ENCODE data around the gene TIMP2. TPM values are rescaled to one million over a fixed set of nuclear protein-coding genes. Genes with fewer than 3 reads are reported as not detected.
"Not testable (repeated sequence)": the region's sequence is repeated elsewhere in the genome, so short reads cannot be mapped to it uniquely, and the experiment has no call there.

TIMP2 gene
- polyA plus RNA-seq, 4 donors = 139 to 182 (median 162) TPM

- DNase-seq (ENCODE audit: low read depth in 4 of 4, low spot score in 2 of 4) = no peak
Measured at GRCh38 chr17:78892062-78892456, 33.1 kb downstream of the TIMP2 start.

GRCh38 chr17:78891406-78892061, 33.7 kb downstream of the TIMP2 start:
- no peak for DNase-seq (ENCODE audit: low read depth in 4 of 4, low spot score in 2 of 4)

- DNase-seq (ENCODE audit: low read depth in 4 of 4, low spot score in 2 of 4) = no peak
Measured at GRCh38 chr17:78890498-78890897, 34.7 kb downstream of the TIMP2 start.

- not testable (repeated sequence) for DNase-seq (ENCODE audit: low read depth in 4 of 4, low spot score in 2 of 4)
Measured at GRCh38 chr17:78890096-78890495, 35.1 kb downstream of the TIMP2 start.

- DNase-seq (ENCODE audit: low read depth in 4 of 4, low spot score in 2 of 4) = no peak
Measured at GRCh38 chr17:78889531-78889930, 35.7 kb downstream of the TIMP2 start.

GRCh38 chr17:78888941-78889518, 36.2 kb downstream of the TIMP2 start:
- DNase-seq (ENCODE audit: low read depth in 4 of 4, low spot score in 2 of 4) = no peak

- DNase-seq (ENCODE audit: low read depth in 4 of 4, low spot score in 2 of 4) = no peak
Measured at GRCh38 chr17:78886954-78887353, 38.2 kb downstream of the TIMP2 start.

- DNase-seq (ENCODE audit: low read depth in 4 of 4, low spot score in 2 of 4) = no peak
Measured at GRCh38 chr17:78885956-78886355, 39.2 kb downstream of the TIMP2 start.

- no peak for DNase-seq (ENCODE audit: low read depth in 4 of 4, low spot score in 2 of 4)
Measured at GRCh38 chr17:78884876-78885667, 40.1 kb downstream of the TIMP2 start.

- DNase-seq (ENCODE audit: low read depth in 4 of 4, low spot score in 2 of 4) = no peak
Measured at GRCh38 chr17:78884148-78884825, 40.9 kb downstream of the TIMP2 start.

GRCh38 chr17:78883533-78884131, 41.6 kb downstream of the TIMP2 start:
- peak in 1 of 4 donors; percentile 29 for DNase-seq (ENCODE audit: low read depth in 4 of 4, low spot score in 2 of 4)

GRCh38 chr17:78883089-78883532, 42.1 kb downstream of the TIMP2 start:
- DNase-seq (ENCODE audit: low read depth in 4 of 4, low spot score in 2 of 4) = no peak

GRCh38 chr17:78882540-78883088, 42.6 kb downstream of the TIMP2 start:
- no peak for DNase-seq (ENCODE audit: low read depth in 4 of 4, low spot score in 2 of 4)

- peak in 2 of 4 donors; percentile 62 to 71 for DNase-seq (ENCODE audit: low read depth in 4 of 4, low spot score in 2 of 4)
Measured at GRCh38 chr17:78879635-78880186, 45.5 kb downstream of the TIMP2 start.

GRCh38 chr17:78878871-78879527, 46.2 kb downstream of the TIMP2 start:
- no peak for DNase-seq (ENCODE audit: low read depth in 4 of 4, low spot score in 2 of 4)

GRCh38 chr17:78878261-78878660, 46.9 kb downstream of the TIMP2 start:
- DNase-seq (ENCODE audit: low read depth in 4 of 4, low spot score in 2 of 4) = no peak

- not testable (repeated sequence) for DNase-seq (ENCODE audit: low read depth in 4 of 4, low spot score in 2 of 4)
Measured at GRCh38 chr17:78876954-78877517, 48.2 kb downstream of the TIMP2 start.

- DNase-seq (ENCODE audit: low read depth in 4 of 4, low spot score in 2 of 4) = no peak
Measured at GRCh38 chr17:78876094-78876597, 49.0 kb downstream of the TIMP2 start.

Data from left renal cortex interstitium (tissue), 4 donors.